Measurements from ENCODE around the gene CCDC88B. TPM values are rescaled to one million over a fixed set of nuclear protein-coding genes. Genes with fewer than 3 reads are reported as not detected.
A peak's percentile ranks its signal among the peaks of the same experiment; 100 is the strongest.

CCDC88B gene
- total and polyA plus RNA-seq, 4 donors = 3.5 to 4.9 (median 4.0) TPM

DNA sequence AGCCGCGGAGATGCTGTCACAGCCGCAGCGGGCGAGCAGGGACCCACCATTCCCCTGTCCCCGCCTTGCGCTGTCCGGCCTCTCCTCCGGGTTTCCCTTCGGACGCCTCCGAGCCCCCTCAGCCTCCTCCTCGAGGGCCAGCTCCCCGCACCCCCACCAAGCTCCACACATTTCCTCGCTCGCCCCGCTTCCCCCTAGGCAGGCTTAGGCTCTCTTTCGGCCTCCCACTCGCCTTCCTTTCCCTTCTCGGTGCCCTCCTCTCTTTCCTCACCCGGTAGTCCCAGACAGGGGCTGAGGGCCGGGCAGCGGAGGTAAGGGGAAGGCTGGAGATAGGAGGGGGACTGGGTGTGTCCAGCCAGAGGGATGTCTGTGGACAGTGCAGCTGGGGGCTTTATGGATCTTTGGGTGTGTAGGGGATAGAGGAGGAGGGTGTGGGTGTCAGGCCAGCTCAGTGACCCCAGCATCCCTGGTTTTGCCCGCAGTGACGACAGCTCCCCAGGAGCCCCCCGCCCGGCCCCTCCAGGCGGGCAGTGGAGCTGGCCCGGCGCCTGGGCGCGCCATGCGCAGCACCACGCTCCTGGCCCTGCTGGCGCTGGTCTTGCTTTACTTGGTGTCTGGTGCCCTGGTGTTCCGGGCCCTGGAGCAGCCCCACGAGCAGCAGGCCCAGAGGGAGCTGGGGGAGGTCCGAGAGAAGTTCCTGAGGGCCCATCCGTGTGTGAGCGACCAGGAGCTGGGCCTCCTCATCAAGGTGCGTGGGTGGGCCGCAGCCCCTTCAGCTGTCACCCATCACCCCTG, 47.3 kb upstream of the CCDC88B start:
- Histone ChIP-seq H3K36me3 (ENCODE audit: control insufficient read depth in 4 of 4, insufficient read depth in 3 of 4, low read depth in 1 of 4, low read length in 3 of 4) (no peaks in the 10 kb centered on the region), H3K9ac (ENCODE audit: low read depth in 1 of 2, low read length in 2 of 2) (no peak overlapping the region), H3K4me1 (ENCODE audit: control insufficient read depth in 4 of 4, insufficient read depth in 4 of 4, low read length in 3 of 4) (peaks cover 0 to 25% (median 8%) of the 10 kb centered on the region in 4 donors), H3K27me3 (ENCODE audit: control insufficient read depth in 4 of 4, insufficient read depth in 4 of 4, low read length in 3 of 4) (peaks cover 2 to 22% (median 6%) of the 10 kb centered on the region in 4 donors), H3K4me3 (ENCODE audit: low read depth in 1 of 3, low read length in 3 of 3) (peak overlapping the region in 1 of 3 donors; percentile 32), H3K9me3 (ENCODE audit: control insufficient read depth in 4 of 4, low read length in 3 of 4) (no peaks in the 10 kb centered on the region), H3K27ac (ENCODE audit: low read depth in 1 of 2, low read length in 2 of 2) (no peak overlapping the region)
- TF ChIP-seq ZBTB33 (IDR thresholded peaks at IDR 0.05) (no peak), JUND (IDR thresholded peaks at IDR 0.05) (no peak), GABPA (IDR thresholded peaks at IDR 0.05 in 1 of 2, conservative IDR thresholded peaks at IDR 0.05 in 1 of 2) (no peak), RAD21 (IDR thresholded peaks at IDR 0.05) (no peak), NR2F2 (IDR thresholded peaks at IDR 0.05) (no peak), MAX (IDR thresholded peaks at IDR 0.05) (no peak), SP1 (IDR thresholded peaks at IDR 0.05) (no peak), HNF4G (IDR thresholded peaks at IDR 0.05) (no peak), HNF4A (conservative IDR thresholded peaks at IDR 0.05) (no peak), YY1 (IDR thresholded peaks at IDR 0.05) (no peak), RXRA (IDR thresholded peaks at IDR 0.05) (no peak), TAF1 (conservative IDR thresholded peaks at IDR 0.05) (no peak), FOXA2 (IDR thresholded peaks at IDR 0.05) (no peak), FOXA1 (IDR thresholded peaks at IDR 0.05) (no peak), EGR1 (IDR thresholded peaks at IDR 0.05; ENCODE audit: low read depth in 2 of 2) (no peak)
- TF ChIP-seq, protein P1, sequence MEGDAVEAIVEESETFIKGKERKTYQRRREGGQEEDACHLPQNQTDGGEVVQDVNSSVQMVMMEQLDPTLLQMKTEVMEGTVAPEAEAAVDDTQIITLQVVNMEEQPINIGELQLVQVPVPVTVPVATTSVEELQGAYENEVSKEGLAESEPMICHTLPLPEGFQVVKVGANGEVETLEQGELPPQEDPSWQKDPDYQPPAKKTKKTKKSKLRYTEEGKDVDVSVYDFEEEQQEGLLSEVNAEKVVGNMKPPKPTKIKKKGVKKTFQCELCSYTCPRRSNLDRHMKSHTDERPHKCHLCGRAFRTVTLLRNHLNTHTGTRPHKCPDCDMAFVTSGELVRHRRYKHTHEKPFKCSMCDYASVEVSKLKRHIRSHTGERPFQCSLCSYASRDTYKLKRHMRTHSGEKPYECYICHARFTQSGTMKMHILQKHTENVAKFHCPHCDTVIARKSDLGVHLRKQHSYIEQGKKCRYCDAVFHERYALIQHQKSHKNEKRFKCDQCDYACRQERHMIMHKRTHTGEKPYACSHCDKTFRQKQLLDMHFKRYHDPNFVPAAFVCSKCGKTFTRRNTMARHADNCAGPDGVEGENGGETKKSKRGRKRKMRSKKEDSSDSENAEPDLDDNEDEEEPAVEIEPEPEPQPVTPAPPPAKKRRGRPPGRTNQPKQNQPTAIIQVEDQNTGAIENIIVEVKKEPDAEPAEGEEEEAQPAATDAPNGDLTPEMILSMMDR (IDR thresholded peaks at IDR 0.05; ENCODE audit: low read depth, low read length, missing input control) = no peak
- TF ChIP-seq, protein P2, sequence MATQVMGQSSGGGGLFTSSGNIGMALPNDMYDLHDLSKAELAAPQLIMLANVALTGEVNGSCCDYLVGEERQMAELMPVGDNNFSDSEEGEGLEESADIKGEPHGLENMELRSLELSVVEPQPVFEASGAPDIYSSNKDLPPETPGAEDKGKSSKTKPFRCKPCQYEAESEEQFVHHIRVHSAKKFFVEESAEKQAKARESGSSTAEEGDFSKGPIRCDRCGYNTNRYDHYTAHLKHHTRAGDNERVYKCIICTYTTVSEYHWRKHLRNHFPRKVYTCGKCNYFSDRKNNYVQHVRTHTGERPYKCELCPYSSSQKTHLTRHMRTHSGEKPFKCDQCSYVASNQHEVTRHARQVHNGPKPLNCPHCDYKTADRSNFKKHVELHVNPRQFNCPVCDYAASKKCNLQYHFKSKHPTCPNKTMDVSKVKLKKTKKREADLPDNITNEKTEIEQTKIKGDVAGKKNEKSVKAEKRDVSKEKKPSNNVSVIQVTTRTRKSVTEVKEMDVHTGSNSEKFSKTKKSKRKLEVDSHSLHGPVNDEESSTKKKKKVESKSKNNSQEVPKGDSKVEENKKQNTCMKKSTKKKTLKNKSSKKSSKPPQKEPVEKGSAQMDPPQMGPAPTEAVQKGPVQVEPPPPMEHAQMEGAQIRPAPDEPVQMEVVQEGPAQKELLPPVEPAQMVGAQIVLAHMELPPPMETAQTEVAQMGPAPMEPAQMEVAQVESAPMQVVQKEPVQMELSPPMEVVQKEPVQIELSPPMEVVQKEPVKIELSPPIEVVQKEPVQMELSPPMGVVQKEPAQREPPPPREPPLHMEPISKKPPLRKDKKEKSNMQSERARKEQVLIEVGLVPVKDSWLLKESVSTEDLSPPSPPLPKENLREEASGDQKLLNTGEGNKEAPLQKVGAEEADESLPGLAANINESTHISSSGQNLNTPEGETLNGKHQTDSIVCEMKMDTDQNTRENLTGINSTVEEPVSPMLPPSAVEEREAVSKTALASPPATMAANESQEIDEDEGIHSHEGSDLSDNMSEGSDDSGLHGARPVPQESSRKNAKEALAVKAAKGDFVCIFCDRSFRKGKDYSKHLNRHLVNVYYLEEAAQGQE (IDR thresholded peaks at IDR 0.05) = no peak
- TF ChIP-seq, protein P3, sequence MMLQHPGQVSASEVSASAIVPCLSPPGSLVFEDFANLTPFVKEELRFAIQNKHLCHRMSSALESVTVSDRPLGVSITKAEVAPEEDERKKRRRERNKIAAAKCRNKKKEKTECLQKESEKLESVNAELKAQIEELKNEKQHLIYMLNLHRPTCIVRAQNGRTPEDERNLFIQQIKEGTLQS (IDR thresholded peaks at IDR 0.05) = no peak
- WGBS = 31% methylated on average over 42 of the region's 42 CpGs
- no peak for DNase-seq (ENCODE audit: low spot score)

Measured in liver (tissue), 9 donors.